Subcutaneous adipose tissue (tissue), 4 donors: ENCODE data around the gene GOLGA2. TPM values are rescaled to one million over a fixed set of nuclear protein-coding genes. Genes with fewer than 3 reads are reported as not detected.

Experiments
- total RNA-seq, 4 donors: library from RNA; depleted of rRNA; stranded (reverse); fragments of >200 nt; gene quantifications; one replicate each; pipeline ENCODE4 v1.1.0, GENCODE V29; 2016
- TF ChIP-seq, protein P1 (sequence below): fragments of 450-650 bp; IDR thresholded peaks from one replicate; pipeline ENCODE4 v1.5.1; 2016; ENCODE audit warnings: low read depth, mild to moderate bottlenecking, control low read depth, antibody characterized with exemption, moderate library complexity

The GOLGA2 gene
- total RNA-seq, 4 donors from 2014 or later, result 70.0 to 123 (median 86.2) TPM

DNA sequence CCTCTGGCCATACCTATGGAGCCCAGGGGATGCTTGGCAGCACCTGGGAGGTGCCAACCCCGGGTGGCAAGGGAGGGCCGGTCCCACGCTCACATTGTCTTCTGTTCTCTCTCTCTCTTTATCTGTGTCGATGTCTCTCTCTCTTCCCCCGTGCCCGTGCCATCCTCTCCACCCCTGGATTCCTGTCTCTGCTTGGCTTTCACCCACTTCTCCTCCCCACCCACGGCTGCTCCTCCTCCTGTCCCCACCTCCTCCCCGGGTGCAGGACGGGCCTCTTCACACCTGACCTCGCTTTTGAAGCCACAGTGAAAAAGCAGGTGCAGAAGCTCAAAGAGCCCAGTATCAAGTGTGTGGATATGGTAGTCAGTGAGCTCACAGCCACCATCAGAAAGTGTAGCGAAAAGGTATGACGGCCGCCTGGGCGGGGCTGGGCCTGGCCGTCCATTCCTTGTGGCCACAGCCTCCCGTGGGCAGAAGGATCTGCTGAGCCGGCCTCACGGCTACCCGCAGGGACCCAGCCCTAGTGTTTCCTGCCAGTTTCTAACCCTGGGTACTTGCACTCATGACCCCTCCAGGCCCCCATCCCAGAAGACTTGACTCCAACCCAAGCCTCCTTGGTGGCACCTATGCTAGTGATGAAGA, 49.9 kb downstream of the GOLGA2 start:
- TF ChIP-seq, protein P1, sequence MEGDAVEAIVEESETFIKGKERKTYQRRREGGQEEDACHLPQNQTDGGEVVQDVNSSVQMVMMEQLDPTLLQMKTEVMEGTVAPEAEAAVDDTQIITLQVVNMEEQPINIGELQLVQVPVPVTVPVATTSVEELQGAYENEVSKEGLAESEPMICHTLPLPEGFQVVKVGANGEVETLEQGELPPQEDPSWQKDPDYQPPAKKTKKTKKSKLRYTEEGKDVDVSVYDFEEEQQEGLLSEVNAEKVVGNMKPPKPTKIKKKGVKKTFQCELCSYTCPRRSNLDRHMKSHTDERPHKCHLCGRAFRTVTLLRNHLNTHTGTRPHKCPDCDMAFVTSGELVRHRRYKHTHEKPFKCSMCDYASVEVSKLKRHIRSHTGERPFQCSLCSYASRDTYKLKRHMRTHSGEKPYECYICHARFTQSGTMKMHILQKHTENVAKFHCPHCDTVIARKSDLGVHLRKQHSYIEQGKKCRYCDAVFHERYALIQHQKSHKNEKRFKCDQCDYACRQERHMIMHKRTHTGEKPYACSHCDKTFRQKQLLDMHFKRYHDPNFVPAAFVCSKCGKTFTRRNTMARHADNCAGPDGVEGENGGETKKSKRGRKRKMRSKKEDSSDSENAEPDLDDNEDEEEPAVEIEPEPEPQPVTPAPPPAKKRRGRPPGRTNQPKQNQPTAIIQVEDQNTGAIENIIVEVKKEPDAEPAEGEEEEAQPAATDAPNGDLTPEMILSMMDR, result no peak

DNA sequence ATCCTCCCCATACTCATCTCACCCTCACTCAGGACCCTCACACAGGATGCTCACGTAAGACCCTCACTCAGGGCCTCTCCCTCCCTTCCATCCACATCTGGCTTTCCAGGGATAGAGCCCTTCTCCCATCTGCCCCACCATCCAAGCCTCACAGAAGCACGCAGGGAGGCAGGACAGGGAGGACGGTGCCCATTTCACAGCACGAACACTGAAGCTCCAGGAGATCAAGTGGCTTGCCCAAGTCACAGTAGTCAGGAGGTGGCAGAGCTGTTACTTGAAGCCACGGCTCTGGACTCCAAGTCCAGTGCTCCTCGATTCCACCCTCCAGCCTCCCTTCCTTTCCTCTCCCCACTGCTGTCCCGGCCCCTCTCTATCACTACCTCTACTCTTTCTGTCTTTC, 50.9 kb downstream of the GOLGA2 start:
- TF ChIP-seq, protein P1, result no peak

DNA sequence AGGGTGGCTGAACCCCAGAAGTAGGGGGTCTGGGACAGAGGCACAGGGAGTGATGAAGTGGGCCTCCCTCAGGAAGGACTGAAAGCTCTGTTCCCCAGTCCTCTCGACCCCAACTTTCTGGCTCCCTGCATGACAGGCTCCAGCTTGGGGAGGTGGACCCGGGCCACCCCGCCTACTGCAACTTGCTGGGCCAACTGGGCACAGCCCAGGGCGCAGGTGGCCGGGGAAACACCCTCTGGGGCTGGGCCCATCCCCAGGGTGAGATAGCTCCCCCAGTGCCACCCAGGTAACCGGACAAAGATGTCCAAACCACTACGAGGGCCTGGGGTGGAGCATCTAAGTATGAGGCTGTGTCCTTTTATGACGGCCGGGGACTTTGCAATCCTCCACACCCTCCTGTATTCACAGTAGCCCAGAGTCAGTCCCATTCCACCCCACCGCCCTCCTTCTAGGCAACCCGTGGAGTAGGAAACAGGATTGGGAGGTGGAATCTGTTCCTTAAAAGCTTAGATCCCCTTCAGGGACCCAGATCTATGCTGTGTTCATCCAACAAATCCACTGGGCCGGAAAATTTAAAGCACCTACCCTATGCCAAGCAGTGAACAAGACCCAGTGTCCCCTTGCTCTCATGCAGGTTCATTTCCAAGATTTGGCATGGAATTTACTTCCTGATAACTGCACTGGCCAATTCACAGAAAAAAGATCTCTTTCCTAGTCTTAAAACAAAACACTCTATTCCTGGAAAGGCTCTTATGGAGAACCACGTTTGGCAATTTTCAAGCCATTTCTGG, 52.7 kb downstream of the GOLGA2 start:
- TF ChIP-seq, protein P1, result no peak

DNA sequence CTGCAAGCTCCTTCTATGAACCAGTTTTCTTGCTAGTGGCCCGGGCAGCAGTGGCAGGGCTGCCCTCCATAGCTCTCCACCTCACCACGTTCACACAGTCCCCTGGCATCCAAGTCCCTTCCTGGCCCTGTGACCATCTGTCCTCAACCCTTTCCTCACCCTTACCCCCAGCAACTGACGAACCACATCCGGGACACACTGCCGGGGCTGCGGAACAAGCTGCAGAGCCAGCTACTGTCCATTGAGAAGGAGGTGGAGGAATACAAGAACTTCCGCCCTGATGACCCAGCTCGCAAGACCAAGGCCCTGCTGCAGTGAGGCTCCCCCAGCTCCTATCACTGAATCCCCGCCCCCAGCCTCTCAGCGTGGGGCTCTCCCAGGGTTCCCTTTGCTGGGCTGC, 53.8 kb downstream of the GOLGA2 start:
- TF ChIP-seq, protein P1, result no peak

DNA sequence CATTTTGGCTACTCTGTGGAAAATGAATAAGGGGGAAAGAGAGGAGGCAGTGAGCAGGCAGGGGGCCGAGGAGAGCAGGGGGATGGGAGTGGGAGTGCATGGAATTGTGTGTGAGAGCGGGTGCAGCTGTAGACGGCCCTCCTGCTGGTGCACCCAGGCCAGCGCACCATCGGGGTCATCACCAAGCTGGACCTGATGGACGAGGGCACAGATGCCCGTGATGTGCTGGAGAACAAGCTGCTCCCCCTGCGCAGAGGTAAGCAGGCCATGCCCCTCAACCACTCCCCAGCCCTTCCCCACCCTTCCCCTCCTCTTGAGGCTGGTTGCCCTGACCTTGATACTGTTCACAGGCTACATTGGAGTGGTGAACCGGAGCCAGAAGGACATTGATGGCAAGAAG, 56.0 kb downstream of the GOLGA2 start:
- TF ChIP-seq, protein P1, result no peak

DNA sequence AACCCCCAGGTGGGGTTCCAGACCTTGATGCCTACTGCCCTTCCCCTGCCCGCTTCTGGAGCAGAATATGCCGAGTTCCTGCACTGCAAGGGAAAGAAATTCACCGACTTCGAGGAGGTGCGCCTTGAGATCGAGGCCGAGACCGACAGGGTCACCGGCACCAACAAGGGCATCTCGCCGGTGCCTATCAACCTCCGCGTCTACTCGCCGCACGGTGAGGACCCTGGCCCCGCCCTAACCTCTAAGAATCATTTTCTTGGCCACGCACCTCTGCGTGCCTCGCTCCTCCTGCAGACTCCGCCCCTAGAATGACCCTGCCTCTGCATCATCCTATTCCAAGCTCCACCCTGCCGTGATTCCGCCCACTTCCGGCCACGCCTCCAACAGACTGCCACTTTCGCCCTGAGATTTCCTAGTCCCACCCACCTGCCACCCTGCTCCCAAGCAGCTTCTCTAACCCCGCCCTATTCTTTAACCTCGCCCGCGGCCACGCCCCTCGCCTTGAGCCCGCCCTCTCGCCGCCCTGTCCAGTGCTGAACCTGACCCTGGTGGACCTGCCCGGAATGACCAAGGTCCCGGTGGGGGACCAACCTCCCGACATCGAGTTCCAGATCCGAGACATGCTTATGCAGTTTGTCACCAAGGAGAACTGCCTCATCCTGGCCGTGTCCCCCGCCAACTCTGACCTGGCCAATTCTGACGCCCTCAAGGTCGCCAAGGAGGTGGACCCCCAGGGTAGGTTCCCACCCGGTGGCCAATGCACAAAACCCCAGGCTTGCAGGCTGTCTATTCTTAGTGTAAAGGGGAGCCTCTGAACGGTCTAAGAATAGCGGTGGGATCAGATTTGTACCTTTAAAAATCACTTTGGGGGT, 57.1 kb downstream of the GOLGA2 start:
- TF ChIP-seq, protein P1, result no peak

DNA sequence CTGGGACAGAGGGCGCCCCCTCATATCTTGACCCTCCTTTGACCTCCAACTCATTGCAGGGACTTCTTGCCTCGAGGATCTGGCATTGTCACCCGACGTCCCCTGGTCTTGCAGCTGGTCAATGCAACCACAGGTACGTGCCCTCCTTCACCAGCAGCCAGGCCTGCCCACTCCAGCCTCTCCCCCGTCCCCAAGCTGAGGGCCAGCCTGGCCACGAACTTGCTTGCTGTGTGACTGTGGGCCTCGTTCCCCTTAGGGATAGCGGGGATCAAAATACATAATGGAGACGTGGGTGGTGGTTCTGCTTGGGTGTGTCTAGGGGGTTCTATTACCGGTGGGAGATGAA, 57.7 kb downstream of the GOLGA2 start:
- TF ChIP-seq, protein P1, result no peak
